ENCODE results near the gene BPNT1. TPM values are rescaled to one million over a fixed set of nuclear protein-coding genes. Genes with fewer than 3 reads are reported as not detected.
"Not testable (repeated sequence)": the region's sequence is repeated elsewhere in the genome, so short reads cannot be mapped to it uniquely, and the experiment has no call there.

BPNT1 gene
- total RNA-seq, 2 donors from 2014 or later: 57.5 to 71.5 TPM

DNA sequence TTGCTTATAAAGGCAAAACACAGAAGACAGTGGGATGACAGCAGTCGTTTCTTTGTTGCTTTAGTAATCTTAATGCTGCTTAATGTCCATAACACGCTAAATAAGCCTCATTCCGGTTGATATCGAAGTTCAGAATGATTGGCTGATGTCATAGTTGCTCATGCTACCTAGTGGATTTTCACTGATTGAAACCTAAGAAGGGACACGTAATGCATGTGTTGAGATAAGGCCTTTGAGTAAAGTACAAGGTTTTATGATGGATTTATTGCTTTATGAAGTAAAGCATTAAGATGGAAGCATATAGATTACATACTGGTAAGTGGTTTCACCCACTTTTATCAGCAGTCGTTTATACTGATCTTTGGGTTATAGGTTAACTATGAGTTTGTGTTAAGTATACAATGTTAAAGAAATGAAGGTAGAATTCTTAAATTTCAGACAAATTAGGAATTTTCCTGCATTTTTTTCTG lies 29.5 kb upstream of the BPNT1 start:
- DNase-seq: peak; percentile 50
- Histone ChIP-seq H3K4me1 (no peaks in the 10 kb centered on the region), H3K27me3 (no peaks in the 10 kb centered on the region), H3K9ac (ENCODE audit: low read depth in 2 of 2, low read length in 2 of 2) (peak overlapping the region in 1 of 2 donors; percentile 46), H3K27ac (peak overlapping the region; percentile 47), H3K4me3 (peak overlapping the region; percentile 14), H3K36me3 (no peaks in the 10 kb centered on the region), H3K9me3 (no peaks in the 10 kb centered on the region)
- TF ChIP-seq, protein P1, sequence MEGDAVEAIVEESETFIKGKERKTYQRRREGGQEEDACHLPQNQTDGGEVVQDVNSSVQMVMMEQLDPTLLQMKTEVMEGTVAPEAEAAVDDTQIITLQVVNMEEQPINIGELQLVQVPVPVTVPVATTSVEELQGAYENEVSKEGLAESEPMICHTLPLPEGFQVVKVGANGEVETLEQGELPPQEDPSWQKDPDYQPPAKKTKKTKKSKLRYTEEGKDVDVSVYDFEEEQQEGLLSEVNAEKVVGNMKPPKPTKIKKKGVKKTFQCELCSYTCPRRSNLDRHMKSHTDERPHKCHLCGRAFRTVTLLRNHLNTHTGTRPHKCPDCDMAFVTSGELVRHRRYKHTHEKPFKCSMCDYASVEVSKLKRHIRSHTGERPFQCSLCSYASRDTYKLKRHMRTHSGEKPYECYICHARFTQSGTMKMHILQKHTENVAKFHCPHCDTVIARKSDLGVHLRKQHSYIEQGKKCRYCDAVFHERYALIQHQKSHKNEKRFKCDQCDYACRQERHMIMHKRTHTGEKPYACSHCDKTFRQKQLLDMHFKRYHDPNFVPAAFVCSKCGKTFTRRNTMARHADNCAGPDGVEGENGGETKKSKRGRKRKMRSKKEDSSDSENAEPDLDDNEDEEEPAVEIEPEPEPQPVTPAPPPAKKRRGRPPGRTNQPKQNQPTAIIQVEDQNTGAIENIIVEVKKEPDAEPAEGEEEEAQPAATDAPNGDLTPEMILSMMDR (IDR thresholded peaks at IDR 0.05): no peak
- intact Hi-C loops (cut with DNase I): no loop called here

DNA sequence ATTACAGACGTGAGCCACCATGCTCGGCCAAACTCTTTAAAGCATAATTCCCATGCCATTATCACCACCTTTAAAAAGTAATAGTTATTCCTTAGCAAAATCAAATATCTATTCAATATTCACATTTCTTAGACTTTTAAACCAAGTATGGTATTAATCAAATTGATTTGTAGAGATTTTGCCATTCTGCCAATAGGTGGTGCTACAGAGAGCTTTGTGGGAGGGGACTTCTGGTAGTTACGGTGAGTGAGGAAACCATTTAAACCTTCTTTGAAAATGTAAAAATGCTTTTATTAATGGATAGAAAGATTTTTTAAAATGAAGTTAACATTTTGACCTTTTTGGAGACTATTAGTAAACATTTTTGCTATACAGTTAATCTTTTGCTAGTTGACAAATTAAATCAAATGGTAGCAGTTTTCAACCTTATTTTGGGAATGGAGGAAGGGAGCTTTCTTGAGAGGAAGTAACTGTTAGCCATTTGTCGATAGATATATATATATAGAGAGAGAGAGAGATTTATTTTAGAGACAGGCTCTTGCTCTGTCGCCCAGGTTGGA lies 23.6 kb upstream of the BPNT1 start:
- Histone ChIP-seq H3K4me1 (no peaks in the 10 kb centered on the region), H3K9me3 (no peaks in the 10 kb centered on the region), H3K4me3 (no peak overlapping the region), H3K9ac (ENCODE audit: low read depth in 2 of 2, low read length in 2 of 2) (no peak overlapping the region), H3K27me3 (no peaks in the 10 kb centered on the region), H3K36me3 (no peaks in the 10 kb centered on the region), H3K27ac (no peak overlapping the region)
- intact Hi-C loops (cut with DNase I): no loop called here
- DNase-seq: peak; percentile 34
- TF ChIP-seq, protein P1 (IDR thresholded peaks at IDR 0.05): peak; percentile 47

DNA sequence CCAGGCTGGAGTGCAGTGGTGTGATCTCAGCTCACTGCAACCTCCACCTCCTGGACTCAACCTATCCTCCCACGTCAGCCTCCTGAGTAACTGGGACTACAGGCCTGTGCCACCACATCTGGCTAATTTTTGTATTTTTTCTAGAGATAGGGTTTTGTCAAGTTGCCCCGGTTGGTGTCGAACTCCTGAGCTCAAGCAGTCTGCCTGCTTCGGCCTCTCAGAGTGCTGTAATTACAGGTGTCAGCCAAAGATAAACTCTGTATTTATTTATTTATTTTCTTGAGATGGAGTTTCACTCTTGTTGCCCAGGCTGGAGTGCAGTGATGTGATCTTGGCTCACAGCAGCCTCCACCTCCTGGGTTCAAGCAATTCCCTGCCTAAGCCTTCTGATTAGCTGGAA lies 23.0 kb upstream of the BPNT1 start:
- H3K9me3 ChIP-seq; H3K4me1 ChIP-seq; H3K4me3 ChIP-seq; H3K27me3 ChIP-seq; DNase-seq; H3K36me3 ChIP-seq; H3K27ac ChIP-seq; H3K9ac ChIP-seq (ENCODE audit: low read depth in 2 of 2, low read length in 2 of 2); intact Hi-C loops (cut with DNase I): not testable (repeated sequence)

DNA sequence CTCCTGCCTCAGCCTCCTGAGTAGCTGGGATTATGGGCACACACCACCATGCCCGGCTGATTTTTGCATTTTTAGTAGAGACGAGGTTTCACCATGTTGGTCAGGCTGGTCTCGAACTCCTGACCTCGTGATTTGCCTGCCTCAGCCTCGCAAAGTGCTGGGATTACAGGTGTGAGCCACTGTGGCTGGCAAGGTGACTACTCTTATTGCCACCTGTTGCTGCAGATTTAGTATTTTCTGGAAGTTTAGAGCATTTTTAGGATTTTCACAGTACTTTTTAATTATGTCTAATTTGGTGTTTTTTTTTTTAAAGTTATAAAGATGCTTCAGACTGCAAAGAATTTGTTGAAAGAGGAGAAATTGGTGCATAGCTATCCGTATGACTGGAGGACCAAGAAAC lies 20.9 kb upstream of the BPNT1 start:
- H3K27me3 ChIP-seq; H3K9ac ChIP-seq (ENCODE audit: low read depth in 2 of 2, low read length in 2 of 2); H3K9me3 ChIP-seq; H3K27ac ChIP-seq; intact Hi-C loops (cut with DNase I); H3K36me3 ChIP-seq; DNase-seq; H3K4me1 ChIP-seq; H3K4me3 ChIP-seq: not testable (repeated sequence)

DNA sequence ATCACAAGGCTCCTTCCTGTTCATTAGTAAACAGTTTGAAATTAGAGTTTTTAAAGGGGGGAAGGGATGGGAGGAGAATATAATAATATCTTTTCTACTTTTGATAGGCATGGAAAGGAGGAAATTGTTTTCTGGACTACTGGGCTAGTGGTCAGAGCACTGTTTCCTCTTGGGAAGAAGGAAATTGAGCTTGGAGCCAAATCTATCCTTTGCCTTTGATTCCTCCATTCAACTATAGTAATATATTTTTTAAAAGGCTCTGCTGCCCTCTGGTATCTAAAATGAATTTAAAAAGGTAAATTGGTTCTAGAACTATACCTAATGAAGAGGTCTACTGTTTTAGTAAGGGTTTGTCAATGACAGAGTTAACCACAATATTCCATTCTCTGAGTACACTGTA lies 10.2 kb upstream of the BPNT1 start:
- no peaks in the 10 kb centered on the region for H3K27me3 ChIP-seq
- intact Hi-C loops (cut with DNase I): loop anchor here (10.0 kb wide), 2 partner anchors 55 to 105 kb away; partner anchors contain the start of gene EPRS1
- DNase-seq: no peak
- no peaks in the 10 kb centered on the region for H3K9me3 ChIP-seq
- TF ChIP-seq, protein P1 (IDR thresholded peaks at IDR 0.05): no peak
- H3K36me3 ChIP-seq: peaks cover 13% of the 10 kb centered on the region
- peaks cover 5% of the 10 kb centered on the region for H3K4me1 ChIP-seq
- no peak overlapping the region for H3K9ac ChIP-seq (ENCODE audit: low read depth in 2 of 2, low read length in 2 of 2)
- H3K4me3 ChIP-seq: no peak overlapping the region
- no peak overlapping the region for H3K27ac ChIP-seq

DNA sequence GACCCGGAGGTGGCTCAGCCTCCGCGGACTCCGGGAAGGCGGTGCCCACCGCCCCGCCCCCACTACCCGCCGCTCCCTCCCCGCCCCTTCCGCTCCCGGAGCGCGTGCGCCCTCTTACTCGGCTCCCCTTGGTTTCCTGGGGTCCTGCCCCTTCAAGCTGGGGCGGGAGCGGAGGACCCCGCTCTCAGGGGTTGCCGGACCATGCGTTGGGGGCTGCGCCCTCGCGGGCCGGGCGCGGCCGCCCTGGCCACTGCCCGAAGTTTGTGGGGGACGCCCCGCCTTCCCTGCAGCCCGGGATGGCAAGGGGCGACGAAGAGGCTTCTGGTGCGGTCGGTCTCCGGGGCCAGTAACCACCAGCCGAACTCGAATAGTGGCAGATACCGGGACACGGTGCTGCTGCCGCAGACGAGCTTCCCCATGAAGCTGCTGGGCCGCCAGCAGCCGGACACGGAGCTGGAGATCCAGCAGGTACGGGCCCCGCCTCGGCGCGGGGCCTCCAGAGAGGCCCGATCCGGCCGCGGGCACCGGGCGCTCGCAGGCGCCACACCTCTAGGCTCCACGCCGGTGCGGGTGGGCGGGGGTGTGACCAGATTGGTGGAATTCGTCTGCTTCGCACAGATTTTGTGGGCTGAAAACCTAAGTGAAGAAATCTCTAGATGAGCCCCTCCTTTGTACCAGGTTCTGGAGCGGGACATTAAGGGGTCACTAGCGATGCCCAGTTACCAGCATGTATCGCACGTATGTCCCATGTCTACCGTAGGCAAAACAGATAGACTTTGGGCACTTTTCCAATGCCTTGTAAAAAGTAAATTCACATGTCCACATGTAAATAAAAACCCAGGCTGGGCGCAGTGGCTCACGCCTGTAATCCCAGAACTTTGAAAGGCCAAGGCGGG lies 4.7 kb upstream of the BPNT1 start, which contains the start of gene IARS2:
Gene IARS2, plus strand, starts transcription at position 117 of the 896 bp plus-strand sequence. Its CDS starts 85 bp downstream, at position 202.
- Histone ChIP-seq H3K9ac (ENCODE audit: low read depth in 2 of 2, low read length in 2 of 2) (peak within 1 kb of the TSS; percentile 60 to 93), H3K4me1 (peaks cover 5% of the 10 kb centered on the region), H3K27ac (peak within 1 kb of the TSS; percentile 94)

More for the DNA sequence above, 4.7 kb upstream of the BPNT1 start, which contains the start of gene IARS2:
- peak; percentile 93 for DNase-seq
- H3K27me3 ChIP-seq: no peaks in the 10 kb centered on the region
- no peaks in the 10 kb centered on the region for H3K36me3 ChIP-seq
- TF ChIP-seq, protein P1 (IDR thresholded peaks at IDR 0.05): no peak
- peak within 1 kb of the TSS; percentile 97 for H3K4me3 ChIP-seq
- H3K9me3 ChIP-seq: no peaks in the 10 kb centered on the region
- intact Hi-C loops (cut with DNase I): loop anchor here (10.0 kb wide), 1 partner anchor 49 kb away; the partner anchor contains the start of gene EPRS1

Data from colonic mucosa (tissue), 4 donors.